ENCODE measurements around the gene AGPAT4. TPM values are rescaled to one million over a fixed set of nuclear protein-coding genes. Genes with fewer than 3 reads are reported as not detected.
A peak's percentile ranks its signal among the peaks of the same experiment; 100 is the strongest.

AGPAT4 gene
- total and polyA plus RNA-seq, 7 donors, result under 0.01 to 16.6 (median 6.9) TPM

GRCh38 chr6:161140554-161140875 is 133.3 kb downstream of the AGPAT4 start:
- TF ChIP-seq EP300 (IDR thresholded peaks at IDR 0.05), result no peak
- TF ChIP-seq POLR2AphosphoS5 (IDR thresholded peaks at IDR 0.05), result no peak
- TF ChIP-seq POLR2A (IDR thresholded peaks at IDR 0.05), result no peak
- no peak for TF ChIP-seq CTCF (IDR thresholded peaks at IDR 0.05)
- H3K36me3 ChIP-seq, result peaks cover 0 to 39% (median 10%) of the 10 kb centered on the region in 4 donors
- no peak overlapping the region for H3K27ac ChIP-seq
- no peaks in the 10 kb centered on the region for H3K27me3 ChIP-seq
- 91 to 95% methylated on average over 10 of the region's 10 CpGs for WGBS, 2 donors
- H3K9me3 ChIP-seq, result no peaks in the 10 kb centered on the region
- H3K4me1 ChIP-seq, result no peaks in the 10 kb centered on the region
- no peak for DNase-seq
- no peak overlapping the region for H3K4me3 ChIP-seq
- intact Hi-C loops (cut with DNase I), result loop anchor here (2.0 kb wide), 1 partner anchor 232 kb away; no protein-coding TSS in a partner anchor

GRCh38 chr6:161139766-161140553 is 133.9 kb downstream of the AGPAT4 start:
- intact Hi-C loops (cut with DNase I), result loop anchor here (2.0 kb wide), 1 partner anchor 233 kb away; no protein-coding TSS in a partner anchor
- Histone ChIP-seq H3K4me3 (no peak overlapping the region), H3K27ac (no peak overlapping the region), H3K36me3 (peaks cover 0 to 44% (median 10%) of the 10 kb centered on the region in 4 donors), H3K4me1 (no peaks in the 10 kb centered on the region), H3K9me3 (no peaks in the 10 kb centered on the region), H3K27me3 (no peaks in the 10 kb centered on the region)
- WGBS, 2 donors, result 72 to 88% methylated on average over 28 of the region's 28 CpGs
- peak; percentile 78 for DNase-seq
- TF ChIP-seq CTCF (IDR thresholded peaks at IDR 0.05) (peak in 1 of 4 experiments; percentile 38), POLR2A (IDR thresholded peaks at IDR 0.05) (no peak), POLR2AphosphoS5 (IDR thresholded peaks at IDR 0.05) (no peak), EP300 (IDR thresholded peaks at IDR 0.05) (no peak)

DNA sequence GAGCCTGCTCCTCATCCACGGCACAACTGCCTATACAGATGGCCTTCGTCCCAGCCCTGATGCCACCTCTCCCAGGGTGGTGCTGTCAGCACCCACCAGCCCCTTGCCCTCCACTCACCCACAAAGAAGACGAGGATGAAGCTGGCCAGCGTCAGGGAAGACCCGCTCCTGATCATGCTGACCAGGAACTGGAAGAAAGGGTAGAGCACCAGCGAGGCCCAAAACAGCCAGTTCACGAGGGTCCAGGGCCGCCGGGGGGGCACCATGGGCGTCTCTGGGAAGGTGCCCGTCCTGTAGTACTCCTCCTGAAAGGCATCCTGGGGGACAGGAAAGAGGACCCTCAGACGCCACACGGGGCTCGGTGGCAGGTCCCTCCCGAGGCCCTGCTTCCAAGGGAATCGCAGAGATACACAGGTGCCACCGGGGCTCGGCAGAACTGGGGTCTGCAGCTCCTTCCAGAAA is 134.5 kb downstream of the AGPAT4 start:
- H3K36me3 ChIP-seq, result peaks cover 0 to 44% (median 10%) of the 10 kb centered on the region in 4 donors
- WGBS, 2 donors, result 84 to 95% methylated on average over 18 of the region's 18 CpGs
- TF ChIP-seq POLR2AphosphoS5 (IDR thresholded peaks at IDR 0.05), result no peak
- TF ChIP-seq CTCF (IDR thresholded peaks at IDR 0.05), result no peak
- TF ChIP-seq POLR2A (IDR thresholded peaks at IDR 0.05), result no peak
- TF ChIP-seq EP300 (IDR thresholded peaks at IDR 0.05), result no peak

GRCh38 chr6:161138543-161139303 is 135.1 kb downstream of the AGPAT4 start:
- Histone ChIP-seq H3K36me3 (peaks cover 0 to 44% (median 10%) of the 10 kb centered on the region in 4 donors), H3K4me1 (no peaks in the 10 kb centered on the region), H3K4me3 (no peak overlapping the region), H3K27ac (no peak overlapping the region), H3K27me3 (no peaks in the 10 kb centered on the region), H3K9me3 (no peaks in the 10 kb centered on the region)
- TF ChIP-seq POLR2A (IDR thresholded peaks at IDR 0.05) (no peak), POLR2AphosphoS5 (IDR thresholded peaks at IDR 0.05) (no peak), CTCF (IDR thresholded peaks at IDR 0.05) (no peak), EP300 (IDR thresholded peaks at IDR 0.05) (no peak)
- intact Hi-C loops (cut with DNase I), result no loop called here
- WGBS, 2 donors, result 93% methylated on average over 23 of the region's 23 CpGs
- DNase-seq, result no peak

More for the DNA sequence above, 134.5 kb downstream of the AGPAT4 start:
- no peaks in the 10 kb centered on the region for H3K4me1 ChIP-seq
- DNase-seq, result no peak
- H3K4me3 ChIP-seq, result no peak overlapping the region
- no peaks in the 10 kb centered on the region for H3K9me3 ChIP-seq
- no peak overlapping the region for H3K27ac ChIP-seq
- intact Hi-C loops (cut with DNase I), result no loop called here
- no peaks in the 10 kb centered on the region for H3K27me3 ChIP-seq
